ENCODE data around the gene HOXA3. TPM values are rescaled to one million over a fixed set of nuclear protein-coding genes. Genes with fewer than 3 reads are reported as not detected.

HOXA3 gene
- total and polyA plus RNA-seq, 2 of the 13 experiments (the other 11 are each of a cell fraction or from before 2014, with no cell fraction given): 2.9 to 4.6 TPM

DNA sequence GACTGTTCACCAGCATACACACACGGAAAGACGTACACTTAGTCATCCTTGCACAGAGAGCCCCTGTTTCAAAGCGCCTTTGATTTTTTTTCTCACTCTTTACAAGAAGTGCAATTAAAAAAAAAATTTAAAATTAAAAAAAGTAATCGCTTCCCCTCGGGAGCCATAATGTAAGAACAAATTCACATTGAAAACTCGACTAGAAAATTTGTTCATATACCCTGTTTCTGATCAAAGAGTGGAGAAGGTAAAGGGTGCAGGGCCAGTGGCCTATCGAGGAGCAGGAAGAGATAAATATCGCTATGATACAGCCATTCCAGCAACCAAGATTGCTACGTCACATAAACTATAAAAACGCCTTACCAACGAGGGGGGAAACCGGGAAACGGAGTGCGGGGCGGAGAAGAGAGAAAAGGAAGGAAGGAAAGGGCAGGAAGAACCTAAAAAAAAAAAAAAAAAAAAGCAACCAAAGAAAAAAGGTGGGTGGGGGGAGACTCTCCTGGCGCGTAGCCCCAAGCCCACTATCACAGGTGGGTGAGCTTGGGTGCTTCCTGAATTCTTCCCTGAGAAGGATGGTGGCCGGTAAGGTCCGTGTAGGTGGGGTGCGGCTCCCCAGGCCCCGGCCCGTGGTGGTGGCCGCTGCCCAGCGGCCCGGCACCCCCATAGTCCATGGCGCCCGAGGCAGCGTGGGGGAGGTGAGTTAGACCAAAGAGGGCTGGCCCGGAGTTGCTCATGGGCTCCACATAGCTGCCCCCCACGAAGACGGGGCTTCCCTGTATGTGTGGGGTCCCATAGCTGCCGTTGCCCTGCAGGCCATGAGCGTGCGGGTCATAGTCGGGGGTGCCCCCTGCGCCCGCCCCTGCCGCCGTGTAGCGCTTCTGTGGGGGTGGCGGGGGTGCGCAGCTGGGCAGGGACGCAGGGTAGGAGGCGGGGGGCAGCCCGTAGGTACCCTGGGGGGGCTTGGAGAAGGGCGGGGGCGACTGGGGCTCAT, 44.7 kb downstream of the HOXA3 start:
- H3K4me2 ChIP-seq (ENCODE audit: low read depth, low read length): no peak overlapping the region
- in situ Hi-C loops (cut with HindIII; ENCODE audit: extremely low pct_ligation_motif_present, low pct_unique_long_range_greater_than_20kb): no loop called here
- no peak for DNase-seq (ENCODE audit: low spot score)
- H2AFZ ChIP-seq (ENCODE audit: low read length): no peak overlapping the region
- H3K36me3 ChIP-seq (replicated peaks in 1 of 2; ENCODE audit: control insufficient read depth in 1 of 2, insufficient read depth in 2 of 2, low read length in 2 of 2): peaks cover 2 to 7% of the 10 kb centered on the region in 2 experiments; a peak in 2 of 5 replicates
- H3K79me2 ChIP-seq (ENCODE audit: insufficient read depth, low read length): peaks cover 5% of the 10 kb centered on the region
- no peaks in the 10 kb centered on the region for H3K27me3 ChIP-seq (ENCODE audit: control insufficient read depth in 1 of 2, insufficient read depth in 2 of 2, low read length in 2 of 2)
- H3K4me1 ChIP-seq (ENCODE audit: insufficient read depth, low read length): peaks cover 12% of the 10 kb centered on the region; the same call in 1 of the 2 replicates
- no peak overlapping the region for H3K27ac ChIP-seq (ENCODE audit: extremely low read length, insufficient read depth, low read length)
- CTCF ChIA-PET (ENCODE audit: low intra/inter-chr PET ratio, low total read pairs): no interaction called here
- no peak for FAIRE-seq
- no peak for ATAC-seq
- H3K9me3 ChIP-seq (ENCODE audit: low read length): no peaks in the 10 kb centered on the region
- intact Hi-C loops (cut with micrococcal nuclease; ENCODE audit: unreplicated experiment): no loop called here
- no peaks in the 10 kb centered on the region for H4K20me1 ChIP-seq (ENCODE audit: insufficient read depth, low read length)
- 96% methylated on average over 39 of the region's 47 CpGs for WGBS (ENCODE audit: low lambda C conversion rate)
- H3K4me3 ChIP-seq (replicated peaks in 1 of 3; ENCODE audit: insufficient read depth in 1 of 3, low read depth in 2 of 3, low read length in 3 of 3): no peak overlapping the region
- POLR2A ChIA-PET: interaction anchor here (1.6 to 3.8 kb wide), 2 partner anchors 11 to 14 kb away, joined by 4 to 55 read pairs; no protein-coding TSS in a partner anchor
- no TSS peak for BruUV-seq (replicated peaks)
- H3K9ac ChIP-seq (ENCODE audit: insufficient read depth, low read depth, low read length): no peak overlapping the region
- TF ChIP-seq RBM22 (optimal IDR thresholded peaks at IDR 0.05; ENCODE audit: low read length): peak; percentile 11
- no peak for TF ChIP-seq HNRNPH1 (optimal IDR thresholded peaks at IDR 0.05; ENCODE audit: low read depth, low read length)
- TF ChIP-seq, protein P1, sequence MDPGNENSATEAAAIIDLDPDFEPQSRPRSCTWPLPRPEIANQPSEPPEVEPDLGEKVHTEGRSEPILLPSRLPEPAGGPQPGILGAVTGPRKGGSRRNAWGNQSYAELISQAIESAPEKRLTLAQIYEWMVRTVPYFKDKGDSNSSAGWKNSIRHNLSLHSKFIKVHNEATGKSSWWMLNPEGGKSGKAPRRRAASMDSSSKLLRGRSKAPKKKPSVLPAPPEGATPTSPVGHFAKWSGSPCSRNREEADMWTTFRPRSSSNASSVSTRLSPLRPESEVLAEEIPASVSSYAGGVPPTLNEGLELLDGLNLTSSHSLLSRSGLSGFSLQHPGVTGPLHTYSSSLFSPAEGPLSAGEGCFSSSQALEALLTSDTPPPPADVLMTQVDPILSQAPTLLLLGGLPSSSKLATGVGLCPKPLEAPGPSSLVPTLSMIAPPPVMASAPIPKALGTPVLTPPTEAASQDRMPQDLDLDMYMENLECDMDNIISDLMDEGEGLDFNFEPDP (CRISPR knock-in tag; conservative IDR thresholded peaks at IDR 0.05): no peak
- no peak for TF ChIP-seq GABPA (IDR thresholded peaks at IDR 0.05; ENCODE audit: low read depth, low read length)
- TF ChIP-seq GABPA (CRISPR knock-in tag; IDR thresholded peaks at IDR 0.05; ENCODE audit: low read depth): no peak
- 0 out of 2 replicates have a peak, but pooled peaks have one; percentile 33 for TF ChIP-seq RBFOX2 (IDR thresholded peaks at IDR 0.05; ENCODE audit: low read depth, low read length)
- no peak for TF ChIP-seq ZNF276 (CRISPR knock-in tag; IDR thresholded peaks at IDR 0.05; ENCODE audit: low read depth)
- TF ChIP-seq, protein P2, sequence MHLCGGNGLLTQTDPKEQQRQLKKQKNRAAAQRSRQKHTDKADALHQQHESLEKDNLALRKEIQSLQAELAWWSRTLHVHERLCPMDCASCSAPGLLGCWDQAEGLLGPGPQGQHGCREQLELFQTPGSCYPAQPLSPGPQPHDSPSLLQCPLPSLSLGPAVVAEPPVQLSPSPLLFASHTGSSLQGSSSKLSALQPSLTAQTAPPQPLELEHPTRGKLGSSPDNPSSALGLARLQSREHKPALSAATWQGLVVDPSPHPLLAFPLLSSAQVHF (CRISPR knock-in tag; IDR thresholded peaks at IDR 0.05): no peak
- no peak for TF ChIP-seq TEAD3 (CRISPR knock-in tag; optimal IDR thresholded peaks at IDR 0.05; ENCODE audit: borderline replicate concordance)
- TF ChIP-seq AHDC1 (CRISPR knock-in tag; IDR thresholded peaks at IDR 0.05; ENCODE audit: borderline replicate concordance): no peak
- TF ChIP-seq ZNF749 (CRISPR knock-in tag; IDR thresholded peaks at IDR 0.05; ENCODE audit: borderline replicate concordance): no peak

Measured in HepG2 (cell line).